Ishikawa (cell line): ENCODE results near the gene PCNX3.

Experiments used
- CEBPB ChIP-seq: IDR thresholded peaks from 2 replicates; pipeline ENCODE4 v1.6.1; 2012
- CREB1 ChIP-seq: IDR thresholded peaks from 2 replicates; pipeline ENCODE4 v1.6.1; 2012; ENCODE audit warnings: low read depth
- EGR1 ChIP-seq: IDR thresholded peaks from 2 replicates; pipeline ENCODE4 v1.6.1; 2012
- EP300 ChIP-seq: IDR thresholded peaks from 2 replicates; pipeline ENCODE4 v1.6.1; 2012; ENCODE audit warnings: borderline replicate concordance
- FOXM1 ChIP-seq: IDR thresholded peaks from 2 replicates; pipeline ENCODE4 v1.6.1; 2012; ENCODE audit warnings: low read depth, borderline replicate concordance
- NFIC ChIP-seq: IDR thresholded peaks from 2 replicates; pipeline ENCODE4 v1.6.1; 2012
- RAD21 ChIP-seq: IDR thresholded peaks from 2 replicates; pipeline ENCODE4 v1.6.1; 2012; ENCODE audit warnings: low read depth
- TAF1 ChIP-seq: IDR thresholded peaks from 2 replicates; pipeline ENCODE4 v1.6.1; 2012; ENCODE audit warnings: low read depth, mild to moderate bottlenecking
- TCF12 ChIP-seq: IDR thresholded peaks from 2 replicates; pipeline ENCODE4 v1.6.1; 2012; ENCODE audit warnings: low read depth
- TEAD4 ChIP-seq: IDR thresholded peaks from 2 replicates; pipeline ENCODE4 v1.6.1; 2012
- YY1 ChIP-seq: IDR thresholded peaks from 2 replicates; pipeline ENCODE4 v1.6.1; 2012; ENCODE audit warnings: low read depth
- ZBTB7A ChIP-seq: IDR thresholded peaks from 2 replicates; pipeline ENCODE4 v1.6.1; 2012; ENCODE audit warnings: low read depth
- TF ChIP-seq, protein P1 (sequence below): IDR thresholded peaks from 2 replicates; pipeline ENCODE4 v1.6.1; 2012
- TF ChIP-seq, protein P2 (sequence below): IDR thresholded peaks from 2 replicates; pipeline ENCODE4 v1.6.1; 2012
- TF ChIP-seq, protein P3 (sequence below): IDR thresholded peaks from 2 replicates; pipeline ENCODE4 v1.6.1; 2012; ENCODE audit warnings: low read depth, mild to moderate bottlenecking

The PCNX3 gene

DNA sequence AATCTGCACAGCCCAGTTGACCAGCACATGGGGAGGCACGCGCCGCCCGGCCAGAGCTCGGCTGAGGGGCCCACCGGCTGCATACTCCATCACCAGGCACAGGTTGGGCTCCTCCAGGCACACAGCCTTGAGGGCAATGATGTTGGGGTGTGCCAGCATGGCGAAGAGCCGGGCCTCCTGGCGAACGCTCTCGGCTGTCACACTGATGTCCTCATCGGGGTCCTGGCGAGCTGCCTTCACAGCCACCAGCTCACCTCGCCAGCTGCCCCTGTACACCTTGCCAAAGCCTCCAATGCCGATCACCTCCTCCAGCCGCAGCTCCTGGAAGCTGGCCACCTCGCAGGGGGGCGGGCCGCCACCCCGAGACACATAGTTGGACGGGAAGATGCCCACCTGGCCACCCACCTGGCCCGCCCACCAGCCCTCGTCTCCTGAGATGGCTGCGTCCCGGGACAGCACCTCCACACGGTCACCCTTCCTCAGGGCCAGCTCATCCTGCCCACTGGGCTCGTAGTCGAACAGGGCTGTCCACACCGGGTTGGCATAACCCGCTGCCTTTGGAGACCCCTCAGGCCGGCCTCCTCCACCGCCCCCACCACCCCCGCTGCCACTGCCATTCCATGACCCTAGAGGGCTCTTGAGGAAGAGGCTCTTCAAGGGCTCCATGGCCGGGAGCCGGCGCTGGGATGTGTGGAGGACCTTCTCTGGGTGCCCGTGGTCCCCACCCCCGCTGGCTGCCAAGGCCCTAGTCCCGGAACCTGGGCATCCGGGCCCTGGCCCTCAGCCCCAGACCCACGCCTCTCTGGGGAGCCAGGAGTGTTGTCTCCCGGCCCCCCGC, 2.3 kb upstream of the PCNX3 start:
- TF ChIP-seq EP300: no peak
- no peak for TF ChIP-seq TEAD4
- TF ChIP-seq, protein P1, sequence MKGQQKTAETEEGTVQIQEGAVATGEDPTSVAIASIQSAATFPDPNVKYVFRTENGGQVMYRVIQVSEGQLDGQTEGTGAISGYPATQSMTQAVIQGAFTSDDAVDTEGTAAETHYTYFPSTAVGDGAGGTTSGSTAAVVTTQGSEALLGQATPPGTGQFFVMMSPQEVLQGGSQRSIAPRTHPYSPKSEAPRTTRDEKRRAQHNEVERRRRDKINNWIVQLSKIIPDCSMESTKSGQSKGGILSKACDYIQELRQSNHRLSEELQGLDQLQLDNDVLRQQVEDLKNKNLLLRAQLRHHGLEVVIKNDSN: no peak
- TF ChIP-seq CREB1: no peak
- no peak for TF ChIP-seq ZBTB7A
- TF ChIP-seq TAF1: no peak
- no peak for TF ChIP-seq RAD21
- no peak for TF ChIP-seq EGR1
- no peak for TF ChIP-seq TCF12
- TF ChIP-seq CEBPB: no peak
- TF ChIP-seq YY1: no peak
- no peak for TF ChIP-seq FOXM1
- no peak for TF ChIP-seq NFIC
- TF ChIP-seq, protein P2, sequence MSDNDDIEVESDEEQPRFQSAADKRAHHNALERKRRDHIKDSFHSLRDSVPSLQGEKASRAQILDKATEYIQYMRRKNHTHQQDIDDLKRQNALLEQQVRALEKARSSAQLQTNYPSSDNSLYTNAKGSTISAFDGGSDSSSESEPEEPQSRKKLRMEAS: no peak
- TF ChIP-seq, protein P3, sequence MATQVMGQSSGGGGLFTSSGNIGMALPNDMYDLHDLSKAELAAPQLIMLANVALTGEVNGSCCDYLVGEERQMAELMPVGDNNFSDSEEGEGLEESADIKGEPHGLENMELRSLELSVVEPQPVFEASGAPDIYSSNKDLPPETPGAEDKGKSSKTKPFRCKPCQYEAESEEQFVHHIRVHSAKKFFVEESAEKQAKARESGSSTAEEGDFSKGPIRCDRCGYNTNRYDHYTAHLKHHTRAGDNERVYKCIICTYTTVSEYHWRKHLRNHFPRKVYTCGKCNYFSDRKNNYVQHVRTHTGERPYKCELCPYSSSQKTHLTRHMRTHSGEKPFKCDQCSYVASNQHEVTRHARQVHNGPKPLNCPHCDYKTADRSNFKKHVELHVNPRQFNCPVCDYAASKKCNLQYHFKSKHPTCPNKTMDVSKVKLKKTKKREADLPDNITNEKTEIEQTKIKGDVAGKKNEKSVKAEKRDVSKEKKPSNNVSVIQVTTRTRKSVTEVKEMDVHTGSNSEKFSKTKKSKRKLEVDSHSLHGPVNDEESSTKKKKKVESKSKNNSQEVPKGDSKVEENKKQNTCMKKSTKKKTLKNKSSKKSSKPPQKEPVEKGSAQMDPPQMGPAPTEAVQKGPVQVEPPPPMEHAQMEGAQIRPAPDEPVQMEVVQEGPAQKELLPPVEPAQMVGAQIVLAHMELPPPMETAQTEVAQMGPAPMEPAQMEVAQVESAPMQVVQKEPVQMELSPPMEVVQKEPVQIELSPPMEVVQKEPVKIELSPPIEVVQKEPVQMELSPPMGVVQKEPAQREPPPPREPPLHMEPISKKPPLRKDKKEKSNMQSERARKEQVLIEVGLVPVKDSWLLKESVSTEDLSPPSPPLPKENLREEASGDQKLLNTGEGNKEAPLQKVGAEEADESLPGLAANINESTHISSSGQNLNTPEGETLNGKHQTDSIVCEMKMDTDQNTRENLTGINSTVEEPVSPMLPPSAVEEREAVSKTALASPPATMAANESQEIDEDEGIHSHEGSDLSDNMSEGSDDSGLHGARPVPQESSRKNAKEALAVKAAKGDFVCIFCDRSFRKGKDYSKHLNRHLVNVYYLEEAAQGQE: no peak

- TF ChIP-seq TCF12 (no peak), FOXM1 (no peak), YY1 (no peak), NFIC (no peak)
- TF ChIP-seq, protein P1: no peak
These were observed 486 bp downstream of the PCNX3 start for GRCh38 chr11:65615950-65616574.

GRCh38 chr11:65616575-65617001, 1.0 kb downstream of the PCNX3 start:
- TF ChIP-seq, protein P2: no peak
- TF ChIP-seq YY1 (no peak), CREB1 (no peak), ZBTB7A (no peak), TCF12 (no peak), NFIC (no peak), EP300 (no peak), CEBPB (no peak)
- TF ChIP-seq, protein P3: no peak
- TF ChIP-seq, protein P1: no peak

DNA sequence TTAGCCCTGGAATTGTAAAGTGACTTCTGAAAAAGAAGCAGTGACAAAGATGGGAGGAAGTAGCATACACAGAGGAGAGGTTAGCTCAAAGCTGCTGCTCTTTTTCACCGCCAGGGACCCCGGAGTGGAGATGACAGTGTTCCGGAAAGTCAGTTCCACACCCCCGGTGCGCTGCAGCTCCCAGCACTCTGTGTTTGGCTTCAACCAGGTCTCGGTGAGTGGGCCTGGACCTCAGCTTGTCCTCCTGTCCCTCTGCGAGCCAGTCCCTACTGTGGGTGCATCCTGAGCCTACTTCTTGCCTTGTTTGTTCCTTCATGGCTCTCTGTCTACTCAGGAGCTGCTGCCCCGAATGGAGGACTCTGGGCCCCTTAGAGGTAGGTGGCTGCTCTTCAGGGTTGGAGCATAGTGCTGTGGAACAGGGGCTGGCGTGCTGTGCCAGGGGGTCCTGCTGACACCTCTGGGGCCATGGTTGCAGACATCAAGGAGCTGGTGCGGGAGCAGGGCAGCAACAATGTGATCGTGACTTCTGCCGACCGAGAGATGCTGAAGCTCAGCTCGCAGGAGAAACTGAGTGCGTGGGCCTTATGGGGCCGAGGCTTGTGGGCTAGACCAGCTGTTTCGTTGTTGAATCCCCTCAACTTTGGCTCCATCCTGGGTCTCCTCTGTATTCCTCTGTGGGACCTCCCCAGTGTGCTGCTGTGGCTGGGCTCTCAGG, 1.7 kb downstream of the PCNX3 start:
- TF ChIP-seq, protein P1: no peak
- TF ChIP-seq EGR1: no peak
- TF ChIP-seq RAD21: no peak
- TF ChIP-seq TCF12: no peak
- no peak for TF ChIP-seq TEAD4
- TF ChIP-seq, protein P2: no peak
- TF ChIP-seq FOXM1: no peak
- TF ChIP-seq TAF1: no peak
